BJ (cell line): Measurements from ENCODE around the gene TCF3. TPM values are rescaled to one million over a fixed set of nuclear protein-coding genes. Genes with fewer than 3 reads are reported as not detected.
A peak's percentile ranks its signal among the peaks of the same experiment; 100 is the strongest.
"Not testable (repeated sequence)": the region's sequence is repeated elsewhere in the genome, so short reads cannot be mapped to it uniquely, and the experiment has no call there.

Experiments used
- CTCF ChIA-PET: fragments of 350-600 bp; formaldehyde crosslinking; extraction: SDS; loops from one replicate; lab custom pipeline; 2021; ENCODE audit warnings: antibody characterized with exemption, inconsistent platforms; lab: Yijun Ruan, JAX
- POLR2A ChIA-PET: fragments of 300-600 bp; sonication (Branson Sonifier 250); formaldehyde crosslinking; extraction: SDS; loops from one replicate; lab custom pipeline; 2021; ENCODE audit warnings: antibody characterized with exemption; lab: Charles Lee
- DNase-seq: peaks from one replicate; pipeline ENCODE4 v3.0.0-alpha.2; 2011; ENCODE audit warnings: low read depth
- H3K27me3 ChIP-seq: 2 replicates; pipeline ENCODE4 v1.6.0; 2011; ENCODE audit warnings: low read length; ENCODE audit not compliant: control insufficient read depth, insufficient read depth
- H3K36me3 ChIP-seq: 2 replicates; pipeline ENCODE4 v1.5.1; 2011; ENCODE audit warnings: low read length; ENCODE audit not compliant: control insufficient read depth, insufficient read depth
- H3K4me3 ChIP-seq: 2 replicates; pipeline ENCODE4 v1.5.1; 2011; ENCODE audit warnings: low read depth, mild to moderate bottlenecking, control low read depth, low read length
- polyA plus RNA-seq: library from polyadenylated mRNA; depleted of rRNA; stranded (reverse); fragments of >200 nt; gene quantifications from 2 replicates; pipeline ENCODE4 v1.2.3, GENCODE V29; 2011
- TF ChIP-seq, protein P1 (sequence below): IDR thresholded peaks from 2 replicates; pipeline ENCODE4 v1.5.1; 2011; ENCODE audit warnings: low read depth, mild to moderate bottlenecking, control low read depth, inconsistent platforms, low read length, moderate library complexity; ENCODE audit not compliant: insufficient read depth

Gene TCF3
- polyA plus RNA-seq, 1 experiment, result 49.8 TPM

DNA sequence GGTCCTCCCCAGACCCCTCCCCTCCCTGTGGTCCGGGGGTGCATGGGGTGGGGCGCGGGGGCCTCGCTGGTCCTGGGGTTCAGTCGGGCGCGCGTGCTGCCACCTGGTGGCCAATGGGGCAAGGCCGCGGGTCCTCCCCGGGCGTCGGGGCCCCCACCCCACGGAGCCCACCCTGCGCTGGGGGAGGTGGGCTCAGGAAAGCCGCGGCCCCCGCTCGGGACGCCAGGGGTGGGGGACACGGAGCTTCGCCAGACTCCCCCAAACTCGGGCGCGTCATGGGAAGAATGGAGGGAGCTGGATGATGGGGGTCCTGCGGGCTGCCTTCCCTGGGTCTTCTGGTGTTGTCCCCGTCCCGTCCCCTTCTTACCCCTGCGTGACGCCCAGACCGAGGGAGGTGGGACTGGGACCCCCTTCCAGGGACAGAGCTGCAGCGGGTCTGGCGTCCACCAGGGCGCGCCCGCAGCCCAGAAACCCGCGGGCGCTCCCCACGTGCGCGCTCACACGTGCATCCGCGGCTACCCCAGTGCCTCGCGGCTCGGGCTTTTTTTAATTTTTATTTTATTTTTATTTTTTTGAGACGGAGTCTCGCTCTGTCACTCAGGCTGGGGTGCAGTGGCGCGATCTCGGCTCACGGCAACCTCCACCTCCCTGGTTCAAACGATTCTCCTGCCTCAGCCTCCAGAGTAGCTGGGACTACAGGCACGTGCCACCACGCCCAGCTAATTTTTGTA is 19.8 kb upstream of the TCF3 start:
- TF ChIP-seq, protein P1, sequence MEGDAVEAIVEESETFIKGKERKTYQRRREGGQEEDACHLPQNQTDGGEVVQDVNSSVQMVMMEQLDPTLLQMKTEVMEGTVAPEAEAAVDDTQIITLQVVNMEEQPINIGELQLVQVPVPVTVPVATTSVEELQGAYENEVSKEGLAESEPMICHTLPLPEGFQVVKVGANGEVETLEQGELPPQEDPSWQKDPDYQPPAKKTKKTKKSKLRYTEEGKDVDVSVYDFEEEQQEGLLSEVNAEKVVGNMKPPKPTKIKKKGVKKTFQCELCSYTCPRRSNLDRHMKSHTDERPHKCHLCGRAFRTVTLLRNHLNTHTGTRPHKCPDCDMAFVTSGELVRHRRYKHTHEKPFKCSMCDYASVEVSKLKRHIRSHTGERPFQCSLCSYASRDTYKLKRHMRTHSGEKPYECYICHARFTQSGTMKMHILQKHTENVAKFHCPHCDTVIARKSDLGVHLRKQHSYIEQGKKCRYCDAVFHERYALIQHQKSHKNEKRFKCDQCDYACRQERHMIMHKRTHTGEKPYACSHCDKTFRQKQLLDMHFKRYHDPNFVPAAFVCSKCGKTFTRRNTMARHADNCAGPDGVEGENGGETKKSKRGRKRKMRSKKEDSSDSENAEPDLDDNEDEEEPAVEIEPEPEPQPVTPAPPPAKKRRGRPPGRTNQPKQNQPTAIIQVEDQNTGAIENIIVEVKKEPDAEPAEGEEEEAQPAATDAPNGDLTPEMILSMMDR, result peak; percentile 84
- H3K36me3 ChIP-seq, result no peaks in the 10 kb centered on the region
- CTCF ChIA-PET, result interaction anchor here (0.6 to 6.0 kb wide), 59 partner anchors 10 to 230 kb away, joined by 3 to 128 read pairs (median 4); partner anchors contain the start of genes MBD3, TCF3 and UQCR11
- POLR2A ChIA-PET, result no interaction called here
- peaks cover 24% of the 10 kb centered on the region for H3K27me3 ChIP-seq
- DNase-seq, result no peak
- peak overlapping the region; percentile 36 for H3K4me3 ChIP-seq

DNA sequence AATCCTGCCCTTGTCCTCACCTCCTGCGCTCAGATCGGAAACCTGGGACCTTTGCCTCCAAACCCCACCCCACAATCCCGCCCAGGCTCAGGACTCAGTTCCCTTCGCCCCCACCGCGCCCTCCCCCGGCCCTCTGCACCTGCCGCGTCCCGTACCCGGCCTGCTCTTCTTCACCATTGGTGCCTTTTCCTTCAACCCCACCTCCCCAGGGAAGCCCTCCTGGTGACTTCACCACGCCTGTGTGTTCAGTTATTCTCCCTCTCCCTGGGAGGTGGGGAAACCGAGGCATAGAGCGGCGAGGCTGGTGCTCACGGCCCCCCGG is 19.3 kb upstream of the TCF3 start:
- Histone ChIP-seq H3K4me3 (no peak overlapping the region), H3K36me3 (no peaks in the 10 kb centered on the region), H3K27me3 (peaks cover 23% of the 10 kb centered on the region)
- CTCF ChIA-PET, result interaction anchor here (0.7 to 6.0 kb wide), 45 partner anchors 9 to 169 kb away, joined by 3 to 128 read pairs (median 6); partner anchors contain the start of genes MBD3, TCF3 and UQCR11
- TF ChIP-seq, protein P1, result no peak
- POLR2A ChIA-PET, result no interaction called here
- no peak for DNase-seq

DNA sequence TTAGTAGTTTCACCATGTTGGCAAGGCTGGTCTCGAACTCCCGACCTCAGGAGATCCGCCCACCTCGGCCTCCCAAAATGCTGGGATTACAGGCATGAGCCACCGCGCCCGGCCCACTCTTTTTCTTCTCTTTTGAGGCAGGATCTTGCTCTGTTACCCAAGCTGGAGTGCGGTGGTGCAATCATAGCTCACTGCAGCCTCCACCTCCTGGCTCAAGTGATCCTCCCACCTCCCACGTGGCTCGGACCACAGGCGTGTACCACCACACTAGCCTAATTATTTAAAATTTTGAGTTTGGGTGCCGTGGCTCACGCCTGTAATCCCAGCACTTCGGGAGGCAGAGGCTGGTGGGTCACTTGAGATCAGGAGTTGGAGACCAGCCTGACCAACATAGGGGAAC is 18.3 kb upstream of the TCF3 start:
- DNase-seq, POLR2A ChIA-PET, H3K36me3 ChIP-seq, H3K4me3 ChIP-seq: not testable (repeated sequence)
- H3K27me3 ChIP-seq, result peaks cover 17% of the 10 kb centered on the region
- CTCF ChIA-PET, result interaction anchor here (0.6 to 6.0 kb wide), 17 partner anchors 11 to 155 kb away, joined by 3 to 128 read pairs (median 4); partner anchors contain the start of gene UQCR11

DNA sequence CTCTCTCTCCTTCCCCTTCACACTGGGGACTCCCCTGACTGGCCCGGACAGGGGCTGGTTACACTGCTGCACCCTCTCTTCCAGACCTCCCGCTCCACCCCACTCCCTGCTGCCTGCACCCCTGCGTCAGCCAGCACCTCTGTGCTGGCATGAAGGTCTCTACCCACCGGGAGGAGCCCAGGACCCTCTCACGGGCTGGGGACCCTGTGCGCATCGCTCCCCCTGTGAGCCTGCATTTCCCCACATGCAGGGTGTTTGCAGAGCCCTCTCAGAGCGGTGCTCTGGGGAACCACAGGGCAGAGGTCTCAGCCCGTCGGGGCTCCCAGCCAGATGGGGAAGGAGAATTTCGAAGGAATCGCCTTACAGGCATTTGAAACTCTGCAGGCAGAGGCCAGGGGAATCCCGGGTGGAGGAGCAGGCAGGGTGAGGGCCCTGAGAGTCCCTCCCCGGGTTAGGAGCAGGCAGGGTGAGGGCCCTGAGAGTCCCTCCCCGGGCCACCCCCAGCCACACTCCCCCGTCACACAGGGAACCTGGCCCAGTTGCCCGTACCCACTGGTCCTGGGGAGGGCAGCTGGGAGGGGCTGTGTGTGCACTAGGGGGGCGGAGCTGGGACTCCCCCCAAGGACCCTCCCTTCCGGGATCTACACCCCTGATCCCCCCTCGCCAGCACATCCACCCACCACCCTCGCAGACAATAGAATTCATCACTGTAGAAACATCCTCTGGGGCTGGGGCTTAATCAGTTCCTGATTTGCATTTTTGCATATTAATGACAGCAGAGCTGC is 16.3 kb upstream of the TCF3 start:
- TF ChIP-seq, protein P1, result no peak
- Histone ChIP-seq H3K4me3 (no peak overlapping the region), H3K27me3 (peaks cover 13% of the 10 kb centered on the region), H3K36me3 (no peaks in the 10 kb centered on the region)
- DNase-seq, result no peak
- ChIA-PET POLR2A (no interaction called here), CTCF (interaction anchor here (6.0 kb wide), 1 partner anchor 124 kb away, joined by 128 read pairs; no protein-coding TSS in a partner anchor)

DNA sequence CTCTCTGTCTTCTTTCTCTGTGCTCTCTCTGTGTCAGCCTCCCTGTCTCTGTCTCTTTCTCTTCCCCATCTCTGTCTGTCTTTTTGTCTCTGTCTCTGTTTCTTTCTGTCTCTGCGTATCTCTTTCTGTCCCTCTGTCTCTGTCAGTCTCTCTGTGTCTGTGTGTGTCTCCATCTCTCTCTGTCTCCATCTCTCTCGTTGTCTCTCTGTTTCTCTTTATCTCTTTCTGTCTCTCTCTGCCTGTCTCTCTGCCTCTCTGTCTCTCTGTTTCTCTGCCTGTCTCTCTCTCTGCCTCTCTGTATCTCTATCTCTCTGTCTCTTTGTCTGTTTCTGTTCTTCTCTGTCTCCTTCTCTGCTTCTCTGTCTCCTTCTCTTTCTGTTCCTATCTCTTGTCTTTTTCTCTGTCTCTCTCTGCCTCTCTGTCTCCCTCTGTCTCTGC is 15.7 kb upstream of the TCF3 start:
- POLR2A ChIA-PET, result no interaction called here
- H3K27me3 ChIP-seq, result peaks cover 13% of the 10 kb centered on the region
- H3K4me3 ChIP-seq, result no peak overlapping the region

More for the DNA sequence above, 15.7 kb upstream of the TCF3 start:
- no peaks in the 10 kb centered on the region for H3K36me3 ChIP-seq
- DNase-seq, result no peak
- CTCF ChIA-PET, result no interaction called here
- TF ChIP-seq, protein P1, result no peak
